ENCODE measurements around the gene PRC1.

- TF ChIP-seq EZH2phosphoT487 (IDR thresholded peaks at IDR 0.05; ENCODE audit: low read length) (no peak), CTCF (IDR thresholded peaks at IDR 0.05; ENCODE audit: low read length) (no peak), EZH2 (optimal IDR thresholded peaks at IDR 0.05; ENCODE audit: low read depth, low read length) (no peak)
Measured at GRCh38 chr15:90950676-90951075, 43.7 kb downstream of the PRC1 start.
